Lung (tissue), 12 donors: ENCODE data around the gene PDCD1LG2. TPM values are rescaled to one million over a fixed set of nuclear protein-coding genes. Genes with fewer than 3 reads are reported as not detected.

Experiments used
- ATAC-seq: fragments of 200-7000 bp; cut with Tn5 transposase; one replicate; pipeline ENCODE4 v1.9.1; 2020; ENCODE audit warnings: moderate number of reproducible peaks; ENCODE audit not compliant: insufficient read depth, low FRiP score
- DNase-seq, 3 donors: peaks; one replicate each; pipeline ENCODE4 v3.0.0-alpha.2; 2013 to 2017
- H3K27ac ChIP-seq, 2 donors: one replicate each; pipeline ENCODE4 v1.5.1; 2013; ENCODE audit warnings: mild to moderate bottlenecking in 2 of 2, moderate library complexity in 2 of 2, control low read depth in 1 of 2, inconsistent platforms in 1 of 2, low read depth in 1 of 2, low read length in 1 of 2
- H3K27me3 ChIP-seq, 3 donors: one replicate each; pipeline ENCODE4 v1.5.1; 2013; ENCODE audit warnings: low read length in 2 of 3; ENCODE audit not compliant: control insufficient read depth in 3 of 3, insufficient read depth in 3 of 3
- H3K36me3 ChIP-seq, 4 donors: one replicate each; pipeline ENCODE4 v1.5.1; 2013; ENCODE audit warnings: low read length in 4 of 4, mild to moderate bottlenecking in 1 of 4, moderate library complexity in 1 of 4; ENCODE audit not compliant: control insufficient read depth in 4 of 4, insufficient read depth in 4 of 4
- H3K4me1 ChIP-seq, 5 donors: one replicate each; pipeline ENCODE4 v1.5.1; 2013; ENCODE audit warnings: low read length in 5 of 5, mild to moderate bottlenecking in 2 of 5, moderate library complexity in 1 of 5; ENCODE audit not compliant: control insufficient read depth in 5 of 5, insufficient read depth in 5 of 5
- H3K4me3 ChIP-seq: one replicate; pipeline ENCODE4 v1.5.1; 2013; ENCODE audit warnings: mild to moderate bottlenecking, control low read depth, moderate library complexity
- H3K9ac ChIP-seq, 2 donors: one replicate each; pipeline ENCODE4 v1.5.1; 2013; ENCODE audit warnings: low read length in 2 of 2, control low read depth in 1 of 2; ENCODE audit not compliant: insufficient read depth in 1 of 2
- H3K9me3 ChIP-seq, 4 donors: one replicate each; pipeline ENCODE4 v1.5.1; 2013; ENCODE audit warnings: low read length in 3 of 4, mild to moderate bottlenecking in 1 of 4, moderate library complexity in 1 of 4; ENCODE audit not compliant: control insufficient read depth in 4 of 4, insufficient read depth in 3 of 4
- CTCF ChIP-seq: IDR thresholded peaks from 2 replicates; pipeline ENCODE4 v1.5.1; 2012; ENCODE audit warnings: mild to moderate bottlenecking; ENCODE audit errors: control extremely low read depth, extremely low read depth
- WGBS, 2 donors: extraction: QIAGEN DNeasy Blood & Tissue Kit; methylation state at CpG; one replicate each; pipeline ENCODE4 v1.1.7; 2013; 5-methylcytosine and 5-hydroxymethylcytosine counted together
- polyA plus RNA-seq, 2 donors: library from polyadenylated mRNA; stranded (reverse); fragments of 200-250 nt; gene quantifications; one replicate each; pipeline ENCODE4 v1.2.1, GENCODE V29; 2013
- total RNA-seq, 2 donors: library from RNA; depleted of rRNA in 1 of 2; stranded (reverse); fragments of >200 nt in 1 of 2; gene quantifications; one replicate each; pipeline ENCODE4 v1.2.1, GENCODE V29; 2014 to 2021
- donor health status: control.
- donor health status: control.
- donor health status: Bipolar disorder and iron deficiency.
- donor health status: healthy.
- donor health status: DM: yes; HTN: yes; CAD: no.

Gene PDCD1LG2
- total and polyA plus RNA-seq, 4 donors: 0.87 to 6.7 (median 3.1) TPM

- no peak overlapping the region for H3K4me3 ChIP-seq
- H3K36me3 ChIP-seq: no peaks in the 10 kb centered on the region
- no peak for TF ChIP-seq CTCF
- no peak for ATAC-seq
- no peaks in the 10 kb centered on the region for H3K9me3 ChIP-seq
- H3K9ac ChIP-seq: no peak overlapping the region
- H3K27ac ChIP-seq: no peak overlapping the region
- no peak for DNase-seq
- 76 to 84% methylated on average over 2 of the region's 2 CpGs for WGBS, 2 donors
- peaks cover 0 to 10% (median 0%) of the 10 kb centered on the region in 5 donors for H3K4me1 ChIP-seq
- no peaks in the 10 kb centered on the region for H3K27me3 ChIP-seq
Observed at GRCh38 chr9:5575000-5575399, 64.7 kb downstream of the PDCD1LG2 start.

GRCh38 chr9:5577225-5577624 is 66.9 kb downstream of the PDCD1LG2 start:
- 81 to 91% methylated on average over 2 of the region's 2 CpGs for WGBS, 2 donors
- no peak for TF ChIP-seq CTCF

GRCh38 chr9:5578018-5578697 is 67.8 kb downstream of the PDCD1LG2 start:
- Histone ChIP-seq H3K36me3 (no peaks in the 10 kb centered on the region), H3K27ac (no peak overlapping the region), H3K9ac (no peak overlapping the region), H3K9me3 (no peaks in the 10 kb centered on the region), H3K4me1 (peaks cover 0 to 14% (median 0%) of the 10 kb centered on the region in 5 donors), H3K27me3 (no peaks in the 10 kb centered on the region), H3K4me3 (no peak overlapping the region)
- DNase-seq (no peak), ATAC-seq (no peak)
- no peak for TF ChIP-seq CTCF

More at GRCh38 chr9:5577225-5577624, 66.9 kb downstream of the PDCD1LG2 start:
- Histone ChIP-seq H3K36me3 (no peaks in the 10 kb centered on the region), H3K9me3 (no peaks in the 10 kb centered on the region), H3K4me3 (no peak overlapping the region), H3K4me1 (peaks cover 0 to 10% (median 0%) of the 10 kb centered on the region in 5 donors), H3K27ac (no peak overlapping the region), H3K9ac (no peak overlapping the region), H3K27me3 (no peaks in the 10 kb centered on the region)
- ATAC-seq (no peak), DNase-seq (no peak)

GRCh38 chr9:5578698-5579085 is 68.4 kb downstream of the PDCD1LG2 start:
- TF ChIP-seq CTCF: no peak
- no peak overlapping the region for H3K27ac ChIP-seq
- no peaks in the 10 kb centered on the region for H3K27me3 ChIP-seq
- H3K9me3 ChIP-seq: no peaks in the 10 kb centered on the region
- no peak for DNase-seq
- no peak for ATAC-seq
- H3K4me3 ChIP-seq: no peak overlapping the region
- no peaks in the 10 kb centered on the region for H3K36me3 ChIP-seq
- no peak overlapping the region for H3K9ac ChIP-seq
- H3K4me1 ChIP-seq: peaks cover 0 to 18% (median 0%) of the 10 kb centered on the region in 5 donors
